Cortex of kidney (tissue), 1 donor: ENCODE data around the gene CHAMP1.

Experiments used
- DNase-seq: peaks from one replicate; lab custom pipeline; 2025; lab: John Stamatoyannopoulos, UW

CHAMP1 gene, protein sequence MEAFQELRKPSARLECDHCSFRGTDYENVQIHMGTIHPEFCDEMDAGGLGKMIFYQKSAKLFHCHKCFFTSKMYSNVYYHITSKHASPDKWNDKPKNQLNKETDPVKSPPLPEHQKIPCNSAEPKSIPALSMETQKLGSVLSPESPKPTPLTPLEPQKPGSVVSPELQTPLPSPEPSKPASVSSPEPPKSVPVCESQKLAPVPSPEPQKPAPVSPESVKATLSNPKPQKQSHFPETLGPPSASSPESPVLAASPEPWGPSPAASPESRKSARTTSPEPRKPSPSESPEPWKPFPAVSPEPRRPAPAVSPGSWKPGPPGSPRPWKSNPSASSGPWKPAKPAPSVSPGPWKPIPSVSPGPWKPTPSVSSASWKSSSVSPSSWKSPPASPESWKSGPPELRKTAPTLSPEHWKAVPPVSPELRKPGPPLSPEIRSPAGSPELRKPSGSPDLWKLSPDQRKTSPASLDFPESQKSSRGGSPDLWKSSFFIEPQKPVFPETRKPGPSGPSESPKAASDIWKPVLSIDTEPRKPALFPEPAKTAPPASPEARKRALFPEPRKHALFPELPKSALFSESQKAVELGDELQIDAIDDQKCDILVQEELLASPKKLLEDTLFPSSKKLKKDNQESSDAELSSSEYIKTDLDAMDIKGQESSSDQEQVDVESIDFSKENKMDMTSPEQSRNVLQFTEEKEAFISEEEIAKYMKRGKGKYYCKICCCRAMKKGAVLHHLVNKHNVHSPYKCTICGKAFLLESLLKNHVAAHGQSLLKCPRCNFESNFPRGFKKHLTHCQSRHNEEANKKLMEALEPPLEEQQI

DNA sequence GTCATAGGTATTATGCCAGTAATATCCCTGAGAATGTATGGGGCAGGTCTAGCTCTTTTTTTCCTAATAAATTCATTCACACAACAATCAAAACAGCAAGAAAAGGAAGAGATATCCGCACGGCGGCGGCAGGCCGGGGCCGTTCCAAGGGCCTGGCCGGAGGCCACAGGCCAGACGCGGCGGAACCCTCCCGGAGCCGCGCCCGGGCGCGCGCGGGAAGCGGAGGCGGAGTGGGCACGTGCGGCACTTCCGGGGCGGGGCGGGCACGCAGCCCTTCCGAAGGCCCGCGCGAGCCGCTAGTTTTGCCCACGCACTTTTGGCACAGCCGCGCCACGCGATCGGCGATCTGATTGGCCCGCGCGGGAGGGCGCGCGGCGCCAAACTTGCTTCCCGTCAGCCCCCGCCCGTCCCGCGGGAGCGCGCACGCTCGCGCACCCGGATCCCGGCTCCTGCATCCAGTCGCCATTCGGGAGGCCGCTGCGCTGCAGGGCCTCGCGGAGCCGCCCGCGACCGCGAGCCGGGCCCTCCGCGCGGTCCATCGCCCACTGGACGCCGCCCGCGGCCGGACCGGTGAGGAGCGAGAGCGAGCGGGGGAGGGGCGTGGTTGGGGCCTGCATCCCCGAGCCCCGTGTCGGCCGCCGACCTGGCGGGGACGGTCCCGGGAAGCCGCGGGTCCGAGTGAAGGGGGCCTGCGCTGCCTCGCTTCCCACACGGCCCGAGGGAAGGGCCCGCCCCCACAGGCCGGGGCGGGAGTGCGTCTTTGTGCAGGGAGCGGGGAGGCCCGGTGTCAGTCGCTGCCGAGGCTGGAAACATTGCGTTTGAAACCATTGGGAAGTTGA, at the start of gene CHAMP1:
TSS of gene CHAMP1 (plus strand) at position 430 of the 839 bp plus-strand sequence. CDS start 9,340 bp downstream, outside the sequence.
- peak; percentile 49 for DNase-seq

DNA sequence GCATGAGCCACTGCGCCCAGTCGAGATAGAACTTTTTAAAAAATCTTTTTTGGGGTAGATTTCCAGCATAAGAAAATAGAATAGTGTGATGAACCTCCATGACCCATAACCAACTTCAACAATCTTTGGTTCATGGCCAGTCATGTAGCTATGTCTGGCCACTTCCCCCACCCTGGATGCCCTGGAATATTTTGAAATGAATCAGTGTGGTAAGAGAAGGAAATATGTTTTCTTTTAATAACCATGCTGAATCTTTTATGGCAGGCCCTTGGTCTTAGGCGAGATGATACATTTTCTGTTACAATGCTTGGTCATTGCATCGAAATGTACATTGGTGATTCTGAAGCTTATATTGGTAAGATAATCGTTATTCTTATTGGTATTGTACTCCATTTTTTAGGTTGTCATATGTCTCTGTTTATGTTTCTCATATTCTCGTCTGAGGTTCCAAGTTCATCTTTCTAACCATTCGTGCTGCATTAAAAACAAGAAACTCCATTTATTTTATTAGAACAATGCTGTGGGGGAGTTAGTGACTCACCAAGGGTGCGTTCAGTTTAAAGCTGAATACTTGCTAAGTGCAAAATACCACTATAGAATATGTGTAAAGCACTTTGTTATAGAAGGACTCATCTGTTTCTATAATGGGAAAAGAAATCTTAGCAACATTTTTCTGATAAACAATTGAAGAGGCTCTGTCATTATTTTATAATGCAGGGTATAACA, 49.3 kb upstream of the CHAMP1 start:
- no peak for DNase-seq

DNA sequence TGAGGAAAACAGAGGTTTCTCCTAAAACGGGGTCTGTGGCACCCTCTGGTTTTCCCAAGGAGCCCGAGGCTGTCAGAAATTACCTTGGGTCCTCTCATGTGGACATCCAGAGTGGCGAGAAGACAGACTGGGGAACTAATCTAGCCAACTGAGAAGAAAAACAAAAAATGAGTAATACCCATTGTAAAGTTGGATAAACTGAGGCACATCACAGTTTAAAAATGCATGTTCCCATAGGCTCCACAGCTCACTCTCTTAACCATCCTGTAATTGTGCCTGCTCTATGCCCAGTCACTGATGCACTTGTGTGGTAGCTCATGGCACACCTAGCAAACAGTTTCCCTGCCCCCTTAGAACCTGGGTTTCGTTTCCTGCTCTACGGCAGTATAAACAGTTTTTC, 48.1 kb upstream of the CHAMP1 start:
- DNase-seq = no peak

DNA sequence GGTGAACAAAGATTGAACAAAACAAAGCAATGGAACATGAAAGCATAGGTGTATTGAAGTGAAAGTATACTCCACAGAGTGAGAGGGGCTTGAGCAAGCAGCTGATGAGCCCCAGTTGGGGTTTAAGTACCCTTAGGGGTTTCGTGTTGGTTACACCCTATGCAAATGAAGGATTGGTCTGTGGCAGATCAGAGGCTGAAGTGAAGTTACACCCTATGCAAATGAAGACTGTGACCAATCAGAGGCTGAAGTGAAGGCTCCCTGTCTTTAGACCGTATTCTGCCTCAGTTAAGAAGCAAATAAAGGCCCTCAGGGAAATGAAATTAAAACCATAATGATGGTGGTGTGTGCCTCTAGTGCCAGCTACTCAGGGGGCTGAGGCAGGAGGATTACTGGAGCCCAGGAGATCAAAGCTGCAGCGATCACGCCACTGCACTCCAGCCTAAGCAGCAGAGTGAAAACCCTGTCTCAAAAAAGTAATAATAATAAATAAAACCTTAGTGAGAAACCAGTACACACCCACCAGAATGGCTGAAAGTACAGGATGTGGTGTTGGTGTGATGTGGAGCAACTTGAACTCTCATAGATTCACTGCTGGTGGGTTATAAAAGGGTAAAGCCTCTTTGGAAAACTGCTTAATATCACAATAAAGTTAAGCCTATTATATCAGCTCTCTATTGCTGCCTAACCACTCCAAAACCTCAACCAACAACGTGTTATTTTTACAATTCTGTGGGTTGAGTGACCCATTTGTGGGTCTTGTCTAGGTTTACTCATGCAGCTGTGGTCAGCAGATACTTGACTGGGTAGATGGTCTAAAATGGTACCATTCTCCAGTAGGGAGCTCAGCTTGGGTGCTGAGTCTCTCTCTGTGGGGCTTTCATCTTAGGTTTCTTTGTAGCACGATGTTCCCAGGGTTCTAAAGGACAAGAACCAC, 45.7 kb upstream of the CHAMP1 start:
- no peak for DNase-seq

DNA sequence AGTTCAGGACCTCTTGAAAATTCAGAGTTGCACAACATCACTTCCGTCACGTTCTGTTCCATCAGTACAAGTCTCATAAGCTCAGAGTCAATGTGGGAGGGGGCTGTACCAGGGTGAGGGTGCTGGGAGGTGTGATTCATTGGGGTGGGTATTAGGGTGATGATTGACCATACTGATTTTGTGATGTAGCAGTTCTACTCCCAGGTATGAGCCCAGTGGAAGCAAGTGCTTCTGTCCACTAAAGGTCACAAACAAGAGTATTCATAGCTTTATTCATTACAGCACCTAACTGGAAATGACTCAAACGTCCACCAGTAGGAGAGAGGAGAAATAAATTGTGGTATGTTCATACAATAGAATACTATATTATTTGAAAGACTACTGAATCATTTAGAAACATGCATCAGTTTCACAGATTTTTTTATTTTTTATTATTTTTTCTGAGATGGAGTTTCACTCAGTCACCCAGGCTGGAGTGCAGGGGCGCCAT, 45.0 kb upstream of the CHAMP1 start:
- no peak for DNase-seq

DNA sequence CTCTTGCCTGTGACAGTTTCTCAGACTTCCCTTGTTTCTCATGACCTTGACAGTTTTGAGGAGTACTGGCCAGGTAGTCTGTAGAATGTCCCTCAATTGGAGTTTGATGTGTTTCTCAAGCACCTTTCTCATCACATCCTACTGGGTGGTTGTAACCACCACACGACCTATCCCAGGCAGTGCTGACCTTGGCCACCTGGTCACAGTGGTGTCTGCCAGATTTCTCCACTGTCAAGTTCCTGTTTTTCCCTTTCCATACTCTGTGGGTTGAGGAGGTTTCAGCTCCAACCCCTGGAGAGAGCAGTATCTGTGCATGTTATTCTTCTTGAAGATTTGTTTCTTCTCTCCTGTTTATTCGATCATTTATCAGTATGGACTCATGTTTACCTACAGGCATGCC, 41.3 kb upstream of the CHAMP1 start:
- DNase-seq = no peak

DNA sequence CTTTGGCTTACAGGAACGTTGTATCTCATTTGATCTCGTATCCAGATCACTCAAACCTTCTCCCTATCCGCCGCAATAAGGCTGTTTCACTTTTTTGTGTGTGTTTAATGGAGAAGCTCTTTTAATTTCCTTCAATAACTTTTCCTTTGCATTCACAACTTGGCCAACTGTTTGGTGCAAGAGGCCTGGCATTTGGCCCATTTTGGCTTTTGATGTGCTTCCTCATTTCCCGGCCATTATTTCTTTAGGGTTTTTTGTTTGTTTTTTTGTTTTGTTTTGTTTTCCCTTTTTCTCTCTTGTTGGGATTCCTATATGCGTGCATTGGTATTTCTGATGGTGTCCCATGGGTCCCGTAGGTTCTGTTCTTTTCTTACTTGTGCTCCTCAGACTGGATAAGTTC, 39.0 kb upstream of the CHAMP1 start:
- DNase-seq = no peak

DNA sequence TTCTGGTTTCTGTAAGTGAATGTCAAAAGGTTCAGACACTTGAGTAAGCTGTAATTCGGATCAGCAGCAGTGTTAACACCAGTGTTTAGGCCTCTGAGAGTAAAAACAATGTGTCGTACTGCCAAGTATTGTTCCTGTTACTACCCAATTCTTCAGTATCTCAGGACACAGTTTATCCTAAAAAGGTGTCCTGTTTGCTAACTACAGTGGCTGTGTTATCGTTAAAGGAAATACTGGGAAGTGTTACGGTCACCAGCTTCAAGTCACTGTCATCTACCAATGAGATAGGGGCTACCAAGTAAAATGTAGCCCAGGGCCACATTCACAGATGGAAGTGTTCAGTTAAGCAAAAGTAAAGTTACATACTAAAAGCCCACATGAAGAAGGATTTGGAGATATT, 35.2 kb upstream of the CHAMP1 start:
- DNase-seq = no peak

DNA sequence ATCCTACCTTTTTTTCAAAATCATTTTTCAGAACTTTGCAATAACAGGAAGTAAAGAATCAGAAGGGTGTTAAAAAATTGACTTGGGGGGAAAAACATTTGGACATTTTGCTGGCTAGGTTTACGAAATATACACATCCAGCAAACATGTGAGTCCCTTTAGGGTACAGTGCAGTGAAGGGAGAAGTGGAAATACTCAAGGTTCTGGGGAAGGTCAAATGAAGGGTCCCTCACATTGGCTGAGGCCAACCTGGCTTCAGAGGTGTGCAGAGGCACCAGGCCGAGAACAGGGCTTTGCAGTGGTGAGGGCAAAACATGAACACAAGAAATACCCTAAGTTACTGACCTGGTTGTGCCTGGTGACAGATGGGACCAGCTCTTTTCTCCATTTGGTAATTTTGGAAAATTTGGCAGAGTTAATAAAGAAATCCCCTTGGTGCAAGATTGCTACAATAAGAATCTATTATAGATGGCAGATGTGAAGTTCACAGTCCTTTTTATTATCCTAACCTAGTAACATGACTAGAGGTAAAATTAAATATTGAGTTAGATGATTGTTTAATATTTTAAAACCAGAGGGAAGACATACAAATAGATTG, 34.4 kb upstream of the CHAMP1 start:
- no peak for DNase-seq

DNA sequence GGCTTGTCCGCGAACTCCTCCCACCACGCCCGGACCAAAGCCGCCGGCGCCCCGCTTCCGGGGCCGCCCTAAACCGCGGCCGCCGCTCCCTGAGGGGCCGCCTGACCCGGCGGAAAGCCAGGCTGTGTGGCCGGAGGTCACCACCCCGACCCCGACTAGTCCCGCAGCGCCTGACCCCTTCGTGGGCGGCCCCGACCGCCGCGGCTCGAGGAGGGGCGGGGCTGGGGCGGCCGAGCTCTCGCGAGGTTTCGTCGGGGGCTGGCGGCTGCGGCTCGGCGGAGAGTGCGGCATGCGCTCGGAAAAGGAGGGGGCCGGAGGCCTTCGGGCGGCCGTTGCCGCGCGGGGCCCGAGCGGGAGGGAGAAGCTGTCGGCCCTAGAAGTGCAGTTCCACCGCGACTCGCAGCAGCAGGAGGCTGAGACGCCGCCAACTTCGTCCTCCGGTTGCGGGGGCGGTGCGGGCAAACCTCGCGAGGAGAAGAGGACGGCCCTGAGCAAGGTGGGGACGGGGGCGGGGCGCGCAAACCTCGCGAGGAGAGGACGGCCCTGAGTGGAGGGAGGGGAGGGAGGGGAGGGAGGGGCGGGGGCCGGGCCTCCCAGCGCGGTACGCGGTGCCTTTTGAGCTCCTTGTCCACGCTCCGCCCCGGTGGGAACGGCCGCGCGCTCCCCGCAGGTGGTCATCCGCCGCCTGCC, 32.8 kb upstream of the CHAMP1 start, which contains the start of gene UPF3A:
TSS of gene UPF3A (plus strand) at position 251 of the 690 bp plus-strand sequence. CDS start at position 290, 39 bp downstream.
- peak; percentile 71 for DNase-seq

DNA sequence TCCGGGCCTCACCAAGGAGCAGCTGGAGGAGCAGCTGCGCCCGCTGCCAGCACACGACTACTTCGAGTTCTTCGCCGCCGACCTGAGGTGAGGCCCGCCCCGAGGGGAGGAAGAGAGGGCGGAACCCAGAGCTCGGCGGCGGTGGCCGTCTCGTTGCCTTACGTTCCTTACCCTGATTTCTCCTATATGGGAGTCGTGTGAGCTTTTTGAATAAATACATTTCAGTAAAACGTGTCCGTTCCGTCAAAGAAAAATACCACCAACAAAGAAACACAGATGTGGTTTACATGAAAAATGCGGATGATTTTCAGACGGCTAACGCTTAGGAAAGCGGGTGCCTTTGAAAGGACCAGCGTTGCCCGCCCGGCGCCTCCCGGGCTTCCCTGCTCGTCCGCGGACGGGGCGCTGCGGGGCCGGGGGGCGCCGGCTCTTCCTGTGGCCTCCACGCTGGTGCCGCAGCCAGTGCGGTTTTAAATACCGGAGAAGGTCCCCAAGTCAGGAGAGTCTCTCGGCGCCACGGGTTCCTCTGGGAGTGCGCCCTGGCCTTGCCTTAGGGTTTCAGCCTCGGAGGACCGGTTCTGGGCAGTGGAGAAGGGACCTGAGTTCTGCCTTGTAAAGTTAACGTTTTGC, 32.1 kb upstream of the CHAMP1 start:
- DNase-seq = no peak

DNA sequence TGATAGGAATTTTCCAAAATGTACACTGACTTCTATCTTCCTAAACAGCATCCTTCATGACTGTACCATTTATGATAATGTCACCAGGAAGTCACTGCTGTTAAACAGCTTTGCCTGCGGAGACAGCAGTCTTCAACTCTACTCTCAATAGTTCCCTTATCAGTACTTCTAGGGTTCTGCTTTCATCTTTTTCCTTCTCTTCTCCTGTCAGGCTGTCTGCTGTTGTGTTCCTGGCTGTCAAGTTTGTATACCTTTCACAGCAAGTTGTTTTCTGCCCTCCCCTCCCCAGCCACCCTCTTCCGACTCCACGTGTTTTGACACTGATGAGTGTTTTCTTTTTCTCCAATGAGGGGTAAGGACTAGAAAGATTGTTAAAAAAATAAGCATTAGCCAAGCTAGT, 30.7 kb upstream of the CHAMP1 start:
- no peak for DNase-seq

DNA sequence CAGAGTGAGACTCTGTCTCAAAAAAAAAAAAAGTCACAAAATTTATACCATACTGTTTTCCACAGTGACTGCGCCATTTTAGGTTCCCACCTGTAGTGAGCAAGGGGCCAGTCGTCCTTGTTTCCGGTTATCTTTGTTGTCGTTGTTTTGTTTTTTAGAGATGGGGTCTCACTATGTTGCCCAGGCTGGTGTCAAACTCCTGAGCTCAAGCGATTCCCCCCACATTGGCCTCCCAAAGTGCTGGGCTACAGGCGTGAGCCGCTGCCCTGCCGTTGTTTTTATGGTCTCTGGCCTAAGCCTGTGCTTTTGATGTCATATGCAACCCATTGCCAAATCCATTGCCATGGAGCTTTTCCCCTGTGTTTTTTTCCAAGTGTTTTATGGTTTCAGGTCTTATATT, 29.6 kb upstream of the CHAMP1 start:
- DNase-seq = no peak

DNA sequence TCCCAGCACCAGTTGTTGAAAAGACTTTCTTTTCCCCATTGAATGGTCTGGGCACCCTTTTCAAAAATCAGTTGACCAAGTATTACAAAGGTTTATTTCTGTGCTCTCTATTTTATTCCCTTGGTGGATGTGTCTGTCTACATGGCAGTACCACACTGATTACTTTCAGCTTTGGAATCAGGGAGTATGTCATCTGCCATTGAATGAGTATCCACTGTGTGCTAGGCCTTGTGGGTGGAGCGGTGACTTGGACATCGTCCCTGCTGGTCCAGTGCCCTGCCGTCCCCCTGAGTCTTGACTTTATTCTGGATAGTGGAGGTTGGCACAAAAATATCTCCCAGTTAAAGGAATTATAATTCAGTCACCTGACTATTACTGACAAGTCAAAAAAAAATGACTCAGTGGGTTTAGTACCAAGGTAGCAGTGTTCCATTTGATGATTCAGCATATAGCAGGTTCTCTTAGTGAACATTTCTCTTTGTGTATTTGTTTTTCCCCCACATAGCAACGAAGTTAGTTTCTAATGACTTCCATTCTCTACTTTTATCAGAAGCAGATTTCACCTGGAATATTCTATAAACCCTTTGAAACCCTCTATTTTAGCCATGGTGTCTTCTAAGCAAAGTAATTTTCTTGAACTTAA, 29.0 kb upstream of the CHAMP1 start:
- no peak for DNase-seq

DNA sequence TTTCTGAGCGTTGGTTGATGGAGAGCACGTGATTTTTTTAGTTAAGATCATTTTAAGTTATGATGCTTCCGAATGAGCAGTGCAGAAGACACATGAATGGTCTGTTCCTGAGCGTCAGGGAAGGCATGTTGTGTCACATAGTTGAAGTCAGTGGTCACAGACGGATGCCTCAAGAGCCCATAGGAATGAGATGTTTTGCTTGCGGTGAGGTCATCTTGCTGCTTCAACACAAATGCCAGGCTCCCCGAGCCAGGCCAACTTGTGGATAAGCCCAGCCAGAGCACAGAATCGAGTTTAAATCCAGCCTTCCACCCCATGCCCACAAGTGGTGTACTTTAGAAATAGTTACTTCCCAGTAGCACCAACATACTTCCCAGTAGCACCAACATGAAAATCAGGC, 27.5 kb upstream of the CHAMP1 start:
- DNase-seq = no peak

DNA sequence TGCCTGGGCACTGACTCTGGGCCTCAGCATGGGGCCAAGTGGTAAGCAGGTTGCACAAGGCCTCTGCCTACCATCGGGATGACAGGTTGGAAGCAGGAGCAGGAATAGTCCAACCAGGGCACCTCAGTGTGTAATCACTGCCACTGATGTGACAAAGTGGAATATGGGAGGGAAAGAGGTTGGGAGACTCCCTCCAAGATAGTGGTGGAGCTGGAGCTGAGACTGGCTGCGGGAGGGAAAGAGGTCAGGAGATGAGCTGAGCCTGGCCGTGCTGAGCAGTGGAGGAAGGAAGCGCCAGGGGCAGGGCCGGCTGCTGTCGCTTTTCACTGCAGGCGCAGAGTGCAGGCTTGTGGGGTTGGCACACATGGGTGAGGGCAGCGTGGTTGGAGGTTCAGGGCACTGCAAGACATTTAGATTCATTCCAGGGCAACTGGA, 26.1 kb upstream of the CHAMP1 start:
- no peak for DNase-seq

DNA sequence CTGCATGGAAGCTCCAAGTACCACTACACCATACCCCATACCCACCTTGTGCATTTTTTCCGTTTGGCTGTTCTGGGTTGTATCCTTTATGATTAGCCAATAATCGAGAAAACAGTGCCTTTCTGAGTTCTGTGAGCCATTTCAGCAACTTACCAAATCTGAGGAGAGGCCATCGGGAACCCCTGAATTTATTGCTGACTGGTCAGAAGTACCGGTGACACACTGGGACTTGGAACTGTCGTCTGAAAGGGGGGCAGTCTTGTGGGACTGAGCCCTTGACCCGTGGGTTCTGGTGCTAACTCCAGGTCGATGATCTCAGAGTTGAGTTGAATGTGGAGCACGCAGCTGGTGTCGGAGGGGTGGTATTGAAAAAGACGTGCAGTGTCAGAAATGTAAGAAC, 17.9 kb upstream of the CHAMP1 start:
- DNase-seq = no peak

DNA sequence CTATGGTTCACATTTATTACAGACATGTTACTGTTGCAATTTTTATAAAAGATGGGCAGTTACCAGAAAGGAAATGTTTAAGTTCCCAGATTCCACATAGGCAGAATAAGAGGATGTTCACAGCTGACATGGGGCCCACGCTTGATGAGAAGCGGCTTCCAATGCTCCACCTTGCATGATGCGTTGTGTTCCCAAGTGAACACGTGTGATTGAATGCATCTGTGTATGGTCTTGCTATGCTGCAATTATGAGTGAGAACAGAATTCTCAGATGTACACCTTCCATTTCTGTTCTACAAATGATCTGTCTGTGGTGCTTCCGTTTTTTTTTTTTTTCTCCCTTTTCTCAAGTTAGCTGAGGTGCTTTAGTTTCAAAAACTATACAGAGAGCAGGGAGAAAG, 17.4 kb upstream of the CHAMP1 start:
- no peak for DNase-seq
